Choroid plexus epithelial cell (primary cell): Measurements from ENCODE around the gene RAB44.

ENCODE experiments used
- DNase-seq: peaks from one replicate; pipeline ENCODE4 v3.0.0-alpha.2; 2010; ENCODE audit warnings: low read depth
- H3K4me3 ChIP-seq: 2 replicates; pipeline ENCODE4 v1.5.1; 2011; ENCODE audit warnings: low read depth, mild to moderate bottlenecking, control low read depth, low read length, moderate library complexity
- CTCF ChIP-seq: conservative IDR thresholded peaks from 2 replicates; pipeline ENCODE4 v1.5.1; 2011; ENCODE audit warnings: low read depth, mild to moderate bottlenecking, control low read depth, inconsistent platforms, low read length, moderate library complexity

RAB44 gene

GRCh38 chr6:36781669-36782068, 84.0 kb downstream of the RAB44 start:
- TF ChIP-seq CTCF: no peak
- DNase-seq: no peak
- no peak overlapping the region for H3K4me3 ChIP-seq
